HG03571 (cell line): ENCODE measurements around the gene CPLANE2.

Source experiments
- ATAC-seq: cut with Tn5 transposase; IDR thresholded peaks from one replicate; pipeline ENCODE4 v1.9.1; 2021; ENCODE audit not compliant: unreplicated experiment

CPLANE2 gene

GRCh38 chr1:16191916-16192546, 45.0 kb downstream of the CPLANE2 start:
- no peak for ATAC-seq

DNA sequence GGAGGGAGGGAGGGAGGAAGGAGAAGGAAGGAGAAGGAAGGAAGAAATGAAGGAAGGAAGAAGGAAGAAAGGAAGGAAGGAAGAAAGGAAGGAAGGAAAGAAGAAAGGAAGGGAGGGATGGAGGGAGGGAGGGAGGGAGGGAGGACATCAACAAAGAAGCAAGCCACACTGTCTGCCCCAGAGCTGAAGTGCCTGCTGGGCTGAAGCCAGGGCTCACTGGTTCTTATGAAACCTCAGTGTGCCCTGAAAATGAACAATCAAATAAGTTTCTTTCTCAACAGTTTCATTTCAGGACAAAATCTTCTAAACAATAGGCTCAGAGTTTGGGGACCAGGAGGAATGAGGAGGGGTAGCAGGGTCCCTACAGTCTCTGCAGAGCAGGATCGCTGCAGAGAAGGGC, 45.7 kb downstream of the CPLANE2 start:
- no peak for ATAC-seq

DNA sequence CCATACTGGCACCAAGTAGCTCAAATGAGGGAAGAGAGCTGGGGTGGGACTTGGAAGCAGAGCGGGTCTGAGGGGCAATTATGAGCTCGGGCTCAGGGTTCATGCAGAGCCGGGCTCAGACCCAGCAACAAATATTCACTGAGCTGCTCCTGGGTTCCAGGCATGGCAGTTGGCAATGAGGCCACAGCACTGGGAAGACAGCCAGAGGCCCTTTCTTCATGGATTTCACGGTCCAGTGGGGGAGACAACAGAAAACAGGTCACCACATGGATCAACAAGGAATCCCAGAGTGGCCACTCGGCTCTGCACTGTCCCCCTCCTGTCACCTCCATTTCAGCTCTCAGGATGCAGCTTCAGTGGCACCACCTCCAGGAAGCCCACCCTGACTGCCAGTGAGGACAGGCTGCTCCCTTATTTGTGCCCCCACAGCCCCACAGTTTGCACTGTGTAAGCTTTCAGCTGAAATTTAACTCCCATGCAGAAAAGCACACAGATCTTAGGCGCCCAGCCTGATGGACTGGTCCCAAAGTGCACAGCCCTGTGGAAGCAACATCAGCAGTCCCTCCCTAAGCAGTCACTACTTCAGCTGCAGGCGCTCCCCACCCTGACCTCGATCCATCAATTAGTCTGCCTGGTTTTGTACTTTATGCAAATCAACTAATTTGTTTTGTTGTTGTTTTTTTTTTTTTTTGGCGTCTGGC, 46.9 kb downstream of the CPLANE2 start:
- no peak for ATAC-seq

DNA sequence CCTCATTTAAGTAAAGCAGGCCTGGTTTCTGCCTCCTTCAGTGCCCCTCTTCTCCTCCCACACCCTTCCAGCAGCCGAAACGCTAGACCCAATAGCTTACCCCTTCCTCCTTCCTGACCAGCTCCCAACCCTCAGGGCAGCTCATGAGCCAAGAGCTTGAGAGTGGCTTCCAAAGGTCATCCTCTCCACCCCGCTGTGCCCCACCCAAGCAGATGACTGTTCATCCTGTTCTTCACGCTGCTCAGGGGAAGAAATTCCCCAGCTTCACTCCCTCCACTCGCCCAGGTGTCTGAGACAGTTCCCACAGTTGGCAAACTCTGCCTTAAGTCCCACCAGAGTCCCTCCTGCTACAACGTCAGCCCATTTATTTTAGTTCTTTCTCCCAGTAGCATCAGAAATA, 48.0 kb downstream of the CPLANE2 start:
- ATAC-seq = no peak

DNA sequence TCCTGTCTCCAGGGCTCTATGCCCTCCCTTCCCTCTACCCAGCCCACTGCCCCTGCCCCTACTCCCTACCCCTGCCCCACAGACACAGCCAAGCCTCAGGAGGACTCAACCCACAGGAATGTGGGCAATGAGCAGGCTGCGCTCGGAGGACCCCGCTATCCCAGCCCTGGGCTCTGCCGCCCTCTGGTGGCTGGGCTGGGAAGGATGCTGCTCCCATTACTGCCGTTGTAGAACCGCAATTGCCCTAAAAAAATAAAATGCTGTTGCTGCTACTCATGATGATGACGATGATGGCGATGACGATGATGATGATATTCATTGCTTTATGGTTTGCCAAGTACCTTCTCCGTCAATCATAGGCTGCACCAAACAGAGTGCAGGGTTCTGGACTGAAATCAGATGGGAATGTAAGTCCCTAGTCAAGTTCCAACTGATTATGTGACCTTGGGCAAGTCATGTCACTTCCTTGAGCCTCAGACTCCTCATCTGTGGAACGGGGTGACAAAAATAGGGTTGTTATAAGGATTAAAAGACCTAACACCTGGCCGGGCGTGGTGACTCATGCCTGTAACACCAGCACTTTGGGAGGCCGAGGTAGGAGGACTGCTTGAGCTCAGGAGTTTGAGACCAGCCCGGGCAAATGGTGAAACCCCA, 49.1 kb downstream of the CPLANE2 start:
- no peak for ATAC-seq

DNA sequence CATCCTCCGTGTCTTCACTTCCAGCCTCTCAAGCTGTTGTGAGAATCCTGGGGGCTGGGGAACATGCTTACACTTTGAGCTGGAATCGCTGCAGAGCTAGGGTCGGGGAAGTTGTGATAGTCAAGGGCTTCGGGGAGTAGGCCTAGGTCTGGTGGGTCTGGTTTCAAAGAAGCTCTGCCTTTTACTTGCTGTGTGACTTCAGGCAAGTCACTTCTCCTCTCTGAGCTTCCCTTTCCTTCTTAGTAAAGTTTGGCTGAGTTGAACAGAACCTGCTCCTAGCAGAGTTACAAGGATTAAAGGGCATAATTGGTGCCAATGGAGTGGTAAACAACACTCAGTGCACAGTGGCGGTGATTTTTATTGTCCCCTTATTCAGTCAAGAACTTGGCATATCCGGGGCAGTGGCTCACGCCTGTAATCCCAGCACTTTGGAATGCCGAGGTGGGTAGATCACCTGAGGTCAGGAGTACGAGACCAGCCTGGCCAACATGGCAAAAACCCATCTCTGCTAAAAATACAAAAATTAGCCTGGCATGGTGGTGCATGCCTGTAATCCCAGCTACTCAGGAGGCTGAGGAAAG, 50.2 kb downstream of the CPLANE2 start:
- no peak for ATAC-seq

DNA sequence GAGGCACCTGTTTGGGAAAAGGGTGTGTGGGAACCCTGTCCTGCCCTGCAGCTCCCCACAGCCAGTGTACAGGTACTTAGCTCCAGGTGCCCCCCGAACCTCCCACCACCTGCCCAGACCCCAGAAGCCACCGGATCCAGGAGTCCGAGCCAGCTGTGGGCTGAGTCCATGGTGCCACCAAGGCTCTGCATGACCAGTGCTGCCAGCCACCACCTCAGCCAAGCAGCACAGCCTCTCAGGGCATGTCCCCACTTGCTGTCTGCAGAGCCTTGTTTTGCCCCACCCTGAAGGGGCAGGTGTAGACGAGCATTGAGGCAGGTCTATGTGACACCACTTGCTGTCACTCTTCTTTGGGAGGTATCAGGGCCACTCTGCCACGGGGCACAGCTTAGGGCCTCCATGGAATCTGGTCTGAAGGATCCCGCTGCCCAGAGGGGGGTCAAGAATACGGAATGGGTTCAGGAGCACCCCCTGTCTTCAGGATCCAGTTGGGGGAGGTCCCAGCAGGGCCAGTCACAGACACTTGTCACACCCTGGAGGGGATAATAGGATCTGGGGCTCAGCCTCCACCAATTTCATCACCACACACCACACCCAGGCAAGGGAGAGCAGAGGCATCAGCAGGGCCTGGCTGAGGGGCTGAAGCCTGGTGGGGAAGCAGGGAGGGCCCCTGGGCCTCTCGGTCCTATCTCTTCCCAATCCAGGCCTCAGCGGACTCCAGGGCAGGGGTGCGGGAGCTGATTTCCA, 52.3 kb downstream of the CPLANE2 start:
- ATAC-seq = no peak

DNA sequence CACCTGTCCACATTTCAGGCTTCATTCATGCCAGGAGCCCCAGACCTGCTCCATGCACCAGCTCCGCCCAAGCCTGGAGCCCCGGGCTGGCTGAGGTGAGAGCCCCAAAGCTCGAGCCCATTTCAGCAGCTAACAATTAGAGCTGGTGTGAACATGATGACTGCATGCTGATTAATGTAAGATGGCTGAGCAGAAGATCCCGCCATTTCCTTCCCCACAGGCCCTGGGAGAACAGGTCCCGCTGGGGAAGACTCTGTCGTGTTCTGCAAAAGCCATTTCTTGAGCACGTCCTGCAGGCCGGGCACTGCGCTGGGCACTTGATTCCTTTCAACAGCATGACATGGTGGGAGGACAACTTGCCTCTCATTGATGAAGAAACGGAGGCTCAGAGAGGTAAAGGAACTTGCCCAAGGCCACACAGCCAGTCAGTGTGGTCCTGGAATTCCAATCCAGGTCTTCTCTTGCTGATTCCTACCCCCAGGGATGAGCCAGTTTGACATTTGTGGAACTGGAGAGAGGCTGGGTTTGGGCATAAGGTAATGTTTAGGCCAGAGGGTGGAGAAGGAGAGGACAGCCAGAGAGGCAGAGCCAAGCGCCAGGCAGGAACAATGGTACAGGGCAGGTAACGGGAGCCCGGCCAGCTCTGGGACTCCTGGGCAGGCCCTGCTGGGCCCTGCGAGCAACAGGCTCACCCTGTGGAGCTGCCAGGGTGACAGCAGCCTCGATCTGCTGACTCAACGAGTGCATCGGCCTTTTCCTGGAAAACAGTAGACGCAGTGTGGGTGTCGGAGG, 53.0 kb downstream of the CPLANE2 start:
- no peak for ATAC-seq

GRCh38 chr1:16183179-16183578, 53.8 kb downstream of the CPLANE2 start:
- no peak for ATAC-seq

DNA sequence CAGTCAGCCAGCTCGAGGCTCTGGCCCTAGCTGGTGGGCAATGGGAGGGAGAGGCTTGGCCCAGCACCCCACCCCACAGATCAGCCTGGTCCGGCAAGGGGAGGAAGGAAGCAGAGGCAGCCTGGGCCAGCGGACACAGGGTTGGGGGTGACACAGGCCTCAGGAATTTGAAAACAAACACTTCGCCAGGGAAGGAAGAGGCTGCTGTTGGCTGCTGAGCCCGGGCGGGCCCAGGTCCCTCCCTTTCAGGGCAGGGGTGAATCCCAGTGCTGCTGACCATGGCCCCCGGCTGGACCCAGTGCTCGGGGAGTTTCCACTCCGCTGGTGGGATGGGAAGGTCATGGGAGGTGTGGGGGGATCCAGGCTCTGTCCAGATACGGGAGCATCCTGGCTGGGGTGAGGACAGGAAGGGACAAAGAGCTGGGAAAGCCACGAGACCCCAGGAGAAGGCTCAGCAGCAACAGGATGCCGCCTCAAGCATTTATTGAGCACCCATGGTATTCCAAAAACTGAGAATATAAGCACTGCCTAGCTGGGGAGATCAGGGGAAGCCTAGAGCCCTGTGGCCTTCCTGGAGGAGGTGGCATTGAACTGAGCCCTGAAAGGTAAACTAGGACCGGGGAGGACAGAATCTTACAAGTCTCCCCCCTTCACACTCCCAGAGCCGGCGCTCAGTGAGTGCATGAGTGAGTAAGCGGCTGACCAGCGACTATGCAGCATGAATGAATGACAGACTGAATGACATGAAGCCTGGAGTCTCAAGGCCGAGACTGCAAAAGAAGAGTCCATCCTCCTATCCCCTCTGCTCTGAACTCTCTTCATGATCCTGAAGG, 54.9 kb downstream of the CPLANE2 start:
- ATAC-seq = no peak
